GM18907 (cell line): ENCODE results near the gene RRP12.
"Not testable (repeated sequence)": the region's sequence is repeated elsewhere in the genome, so short reads cannot be mapped to it uniquely, and the experiment has no call there.

Source experiments
- ATAC-seq: cut with Tn5 transposase; IDR thresholded peaks from one replicate; pipeline ENCODE4 v1.9.1; 2021; ENCODE audit warnings: mild to moderate bottlenecking, moderate library complexity; ENCODE audit not compliant: unreplicated experiment

RRP12 gene

DNA sequence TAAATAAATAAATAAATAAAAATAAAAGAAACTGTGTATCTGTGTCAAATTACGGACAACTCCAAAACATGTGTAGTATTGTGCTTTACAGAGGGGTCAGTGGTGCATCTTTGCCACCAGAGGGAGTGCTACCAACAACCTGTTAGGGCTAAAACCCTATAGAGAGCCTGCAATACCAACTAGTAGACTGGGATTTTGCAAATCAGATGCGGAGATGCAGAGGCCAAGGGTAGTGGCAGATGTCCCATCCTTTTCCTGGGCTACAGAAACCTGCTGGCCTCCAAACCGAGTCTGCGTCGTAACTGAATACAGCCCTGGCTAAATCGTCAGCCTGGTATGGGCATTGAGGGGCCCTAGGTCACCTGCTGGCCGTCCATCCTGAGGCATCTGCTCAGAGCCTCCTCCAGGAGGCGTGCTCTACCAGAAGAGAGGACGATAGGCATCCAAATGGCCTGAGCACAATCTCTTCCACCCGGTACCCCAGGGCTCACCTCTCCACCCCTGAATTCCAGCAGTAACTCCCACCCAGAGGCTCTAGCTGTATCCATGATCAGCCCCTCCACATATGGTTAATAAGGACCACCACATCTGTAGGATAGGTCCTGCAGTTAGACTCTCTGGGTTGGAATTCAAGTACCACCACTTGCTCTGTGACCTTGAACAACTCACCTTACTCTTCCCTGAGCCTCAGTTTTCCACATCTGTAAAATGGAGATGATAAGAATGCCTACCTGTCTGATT is 6.2 kb upstream of the RRP12 start:
- ATAC-seq: peak; percentile 86

GRCh38 chr10:97406483-97406882 is 5.3 kb upstream of the RRP12 start:
- not testable (repeated sequence) for ATAC-seq

DNA sequence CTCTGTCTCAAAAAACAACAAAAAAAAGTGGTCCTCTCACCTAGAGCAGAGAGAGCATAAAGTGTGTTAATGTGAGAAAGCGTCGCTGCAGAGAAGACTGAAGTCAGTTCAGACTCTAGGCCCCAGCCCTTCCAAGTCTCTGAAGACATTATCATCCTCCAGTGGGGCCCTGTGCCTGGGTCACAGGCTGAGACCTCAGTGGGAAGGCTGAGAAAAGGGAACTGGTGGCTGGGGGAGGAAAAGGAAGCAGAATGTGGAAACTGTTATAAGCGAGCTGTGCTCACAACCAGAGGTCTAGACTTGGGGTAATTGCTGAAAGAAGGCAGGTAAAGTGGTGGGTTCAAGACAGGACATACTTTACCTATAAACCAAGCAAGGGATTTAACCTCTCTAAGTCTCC is 4.9 kb upstream of the RRP12 start:
- ATAC-seq: no peak

DNA sequence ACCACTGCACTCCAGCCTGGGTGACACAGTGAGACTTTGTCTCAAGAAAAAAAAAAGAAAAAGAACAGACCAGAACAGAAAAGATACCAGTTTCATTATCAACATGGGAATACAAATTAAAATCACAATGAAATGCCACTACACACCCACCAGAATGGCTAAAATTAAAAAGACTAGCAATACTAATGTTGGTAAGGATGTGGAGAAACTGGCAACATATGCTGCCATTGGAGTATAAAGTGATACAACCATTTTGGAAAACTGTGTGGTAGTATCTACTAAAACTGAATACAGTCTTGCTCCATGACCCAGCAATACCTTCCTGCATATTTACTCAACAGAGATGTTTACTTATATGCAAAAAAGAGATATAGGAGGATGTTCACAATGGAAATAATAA is 2.9 kb upstream of the RRP12 start:
- no peak for ATAC-seq

DNA sequence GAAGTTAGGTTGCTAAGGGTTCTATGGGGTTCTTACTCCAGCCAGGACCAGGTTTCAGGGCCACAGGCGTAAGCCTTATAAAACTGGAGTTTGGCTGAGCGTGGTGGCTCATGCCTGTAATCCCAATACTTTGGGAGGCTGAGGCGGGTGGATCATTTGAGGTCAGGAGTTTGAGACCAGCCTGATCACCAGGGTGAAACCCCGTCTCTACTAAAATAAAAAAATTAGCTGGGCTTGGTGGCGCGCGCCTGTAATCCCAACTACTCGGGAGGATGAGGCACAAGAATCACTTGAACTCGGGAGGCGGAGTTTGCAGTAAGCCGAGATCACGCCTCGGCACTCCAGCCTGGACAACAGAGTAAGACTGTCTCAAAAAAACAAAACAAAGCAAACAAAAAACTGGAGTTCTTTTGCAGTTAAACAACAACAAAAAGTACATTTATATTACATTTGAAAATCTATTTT is 347 bp upstream of the RRP12 start:
- no peak for ATAC-seq

DNA sequence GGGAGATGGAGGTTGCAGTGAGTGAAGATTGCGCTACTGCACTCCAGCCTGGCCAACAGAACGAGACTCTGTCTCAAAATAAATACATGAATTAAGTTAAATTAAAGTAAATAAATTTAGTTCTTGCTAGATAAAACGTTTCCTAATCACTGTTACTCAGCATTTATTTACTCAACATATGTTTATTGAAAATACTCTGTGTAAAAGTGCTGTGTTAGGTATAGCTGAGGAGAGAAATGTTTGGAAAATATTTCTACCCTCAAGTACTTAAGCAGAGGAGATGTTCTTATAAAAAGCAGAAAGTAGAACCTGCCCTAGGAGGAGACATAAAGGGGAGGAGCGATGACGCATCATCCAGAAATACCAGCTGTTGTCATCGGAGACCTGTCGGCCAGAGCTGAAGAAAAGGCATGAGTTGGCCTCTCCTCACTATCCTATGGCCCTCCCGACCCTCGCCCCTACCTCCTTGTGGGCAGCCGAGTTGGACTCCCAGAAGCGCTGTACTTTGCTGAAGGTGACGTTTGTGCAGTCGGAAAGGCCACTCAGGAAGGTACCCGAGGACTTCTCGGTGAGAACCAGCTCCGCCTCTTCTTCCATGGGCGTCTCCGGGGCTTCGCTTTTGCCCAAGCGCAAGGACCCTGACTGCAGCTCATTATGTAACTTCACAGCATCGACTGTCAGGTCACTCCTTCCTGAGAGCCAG is 1.1 kb downstream of the RRP12 start:
- ATAC-seq: no peak

DNA sequence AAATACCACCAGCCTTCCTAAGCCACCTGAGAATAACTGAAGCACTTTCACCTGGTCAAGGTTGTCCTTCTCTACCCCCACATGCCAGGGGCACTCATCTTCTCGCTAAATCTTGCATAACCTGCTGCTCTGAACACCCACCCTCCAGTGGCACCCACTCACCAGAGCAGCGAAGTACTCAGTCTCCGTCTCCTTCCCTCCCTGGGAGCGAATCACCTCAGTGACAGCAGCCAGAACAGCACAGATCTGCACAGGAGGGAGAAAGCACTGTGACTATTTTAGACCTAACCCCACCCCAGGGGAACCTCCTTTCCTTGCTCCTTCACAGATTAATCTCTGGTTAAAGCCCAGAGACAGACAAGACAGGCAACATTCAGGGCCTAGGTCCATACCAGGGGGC is 5.1 kb downstream of the RRP12 start:
- no peak for ATAC-seq

DNA sequence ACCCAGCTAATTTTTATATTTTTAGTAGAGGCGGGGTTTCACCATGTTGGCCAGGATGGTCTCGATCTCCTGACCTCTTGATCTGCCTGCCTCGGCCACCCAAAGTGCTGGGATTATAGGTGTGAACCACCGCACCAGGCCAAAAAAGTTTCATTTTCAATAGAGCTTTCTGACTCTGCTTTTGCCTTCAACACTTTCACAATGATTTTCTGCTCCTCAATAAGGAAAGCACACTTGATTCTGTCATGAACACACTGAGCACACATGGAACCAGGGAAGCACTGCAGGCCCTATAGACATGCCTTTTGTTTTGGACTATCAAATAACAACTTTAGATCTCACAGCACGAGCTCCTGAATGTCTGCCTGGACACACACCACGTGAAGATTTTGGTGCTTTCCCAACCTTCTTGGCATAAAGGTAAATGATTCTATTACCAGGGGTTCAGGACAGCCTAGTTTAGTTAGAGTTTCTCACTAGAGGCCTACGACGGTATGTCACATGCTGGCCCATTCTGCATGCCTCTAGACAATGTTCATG is 8.0 kb downstream of the RRP12 start:
- no peak for ATAC-seq

DNA sequence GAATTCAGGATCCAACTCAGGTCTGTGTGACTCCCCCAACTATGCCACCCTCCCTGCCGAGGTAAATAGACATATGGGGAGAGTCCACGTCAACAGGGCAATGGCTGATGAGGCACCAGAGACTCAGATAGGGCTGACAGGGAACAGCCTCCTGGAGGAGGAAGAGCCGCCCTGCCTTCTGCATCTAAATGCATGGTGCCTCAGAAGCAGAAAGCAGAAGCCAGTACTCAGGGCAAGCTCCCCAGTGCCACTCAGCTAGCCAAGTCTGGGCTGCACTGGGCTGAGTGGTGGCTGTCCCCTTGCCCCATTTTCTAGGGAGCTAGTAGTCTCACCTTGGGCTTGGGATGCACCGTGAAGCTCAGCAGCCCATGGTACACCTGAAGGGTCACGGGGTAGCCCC is 11.0 kb downstream of the RRP12 start:
- no peak for ATAC-seq

GRCh38 chr10:97388152-97388551 is 13.0 kb downstream of the RRP12 start:
- no peak for ATAC-seq

GRCh38 chr10:97385565-97385964 is 15.6 kb downstream of the RRP12 start:
- no peak for ATAC-seq

DNA sequence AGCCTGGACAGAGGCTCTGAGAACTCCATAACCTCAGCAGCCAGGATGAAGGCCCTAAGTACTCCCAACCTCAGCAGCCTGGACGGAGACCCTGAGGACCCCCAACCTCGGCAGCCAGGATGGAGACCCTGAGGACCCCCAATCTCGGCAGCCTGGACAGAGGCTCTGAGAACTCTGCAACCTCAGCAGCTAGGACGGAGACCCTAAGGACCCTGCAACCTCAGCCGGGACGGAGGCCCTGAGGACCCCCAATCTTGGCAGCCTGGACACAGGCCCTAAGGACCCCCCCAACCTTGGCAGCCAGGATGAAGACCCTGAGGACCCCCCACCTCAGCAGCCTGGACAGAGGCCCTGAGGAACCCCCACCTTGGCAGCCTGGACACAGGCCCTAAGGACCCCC is 16.5 kb downstream of the RRP12 start:
- ATAC-seq: no peak

GRCh38 chr10:97384156-97384555 is 17.0 kb downstream of the RRP12 start:
- no peak for ATAC-seq

DNA sequence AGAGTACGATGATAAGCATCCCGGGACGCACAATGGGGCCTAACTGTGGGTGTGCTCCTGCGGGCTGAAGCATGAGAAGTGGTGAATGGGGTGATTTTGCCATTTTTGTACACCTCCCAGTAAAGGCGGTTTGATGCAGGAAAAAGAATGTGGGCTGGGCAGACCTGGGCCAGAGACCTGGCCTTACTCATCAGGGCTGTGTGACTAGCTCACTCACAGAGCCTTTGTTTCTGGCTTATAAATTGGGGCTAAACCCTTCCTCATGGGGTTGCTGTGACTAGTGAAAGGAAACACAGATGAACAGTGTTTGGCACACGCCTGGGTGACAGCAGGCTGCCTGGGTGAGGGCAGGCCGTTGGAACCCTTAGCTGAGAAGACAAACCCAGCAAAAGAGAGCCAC is 18.0 kb downstream of the RRP12 start:
- ATAC-seq: no peak

DNA sequence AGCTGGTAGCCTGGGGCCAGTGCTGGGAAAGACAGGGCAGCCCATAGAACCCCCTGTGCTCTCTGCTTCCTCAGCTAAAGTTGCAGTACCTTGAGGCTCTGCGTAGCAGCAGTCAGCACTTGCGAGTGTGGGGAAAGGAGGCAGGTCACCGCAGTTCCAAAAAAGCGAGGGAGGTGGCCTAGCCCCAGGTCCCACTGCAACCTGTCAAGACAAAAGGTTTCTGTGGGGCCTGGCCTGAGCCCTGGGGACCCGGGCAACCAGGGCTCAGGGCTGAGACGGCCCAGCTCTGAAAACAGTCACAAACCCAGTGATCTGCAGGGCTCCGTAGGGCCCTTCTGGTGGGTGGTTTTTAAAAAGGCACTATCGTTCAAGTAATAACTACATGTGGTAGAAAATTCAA is 19.5 kb downstream of the RRP12 start:
- no peak for ATAC-seq

- ATAC-seq: no peak
These were observed 20.6 kb downstream of the RRP12 start for GRCh38 chr10:97380516-97380915.

GRCh38 chr10:97378933-97379921 is 21.9 kb downstream of the RRP12 start:
- ATAC-seq: no peak

DNA sequence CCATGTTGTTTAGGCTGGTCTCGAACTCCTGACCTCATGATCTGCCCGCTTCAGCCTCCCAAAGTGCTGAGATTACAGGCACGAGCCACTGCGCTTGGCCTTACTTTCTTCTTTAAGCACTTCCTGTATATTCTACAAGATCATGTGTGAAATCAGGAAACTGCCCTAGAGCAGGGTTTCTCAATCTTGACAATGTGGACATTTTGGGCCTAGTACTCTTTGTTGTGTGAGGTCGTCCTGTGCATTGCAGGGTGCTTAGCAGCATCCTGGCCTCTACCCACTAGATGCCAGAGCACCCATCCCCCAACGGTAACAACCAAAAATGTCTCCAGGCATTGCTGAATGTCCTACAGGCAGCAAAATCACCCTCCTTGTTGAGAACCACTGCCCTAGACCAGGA is 24.7 kb downstream of the RRP12 start:
- no peak for ATAC-seq

- ATAC-seq: no peak
These were observed 27.7 kb downstream of the RRP12 start for GRCh38 chr10:97373456-97373855.

- no peak for ATAC-seq
These were observed 28.8 kb downstream of the RRP12 start for GRCh38 chr10:97372233-97372875.

DNA sequence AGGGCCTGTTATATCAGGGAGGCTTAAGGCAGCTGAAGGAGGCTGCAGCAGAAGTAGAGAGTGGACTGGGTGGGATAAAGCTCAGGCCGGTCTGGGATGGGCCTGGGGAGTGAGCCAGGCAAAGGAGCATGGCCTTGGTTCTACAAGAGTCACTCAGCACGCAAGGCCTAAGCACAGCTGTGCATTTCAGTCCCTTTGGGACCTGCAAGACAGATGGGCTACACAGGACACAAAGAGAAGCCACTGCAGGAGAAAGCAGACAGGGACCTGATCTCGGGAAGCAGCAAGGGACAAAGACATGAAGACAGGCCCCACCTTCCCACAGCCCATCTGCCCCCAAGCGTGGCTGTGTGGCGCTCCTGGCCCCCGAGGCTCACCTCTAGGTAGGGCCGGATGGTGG is 29.4 kb downstream of the RRP12 start:
- ATAC-seq: no peak
